HG03520 (cell line): ENCODE results near the gene RAMACL.

Experiments used
- ATAC-seq: cut with Tn5 transposase; IDR thresholded peaks from one replicate; pipeline ENCODE4 v1.9.1; 2021; ENCODE audit warnings: mild to moderate bottlenecking, moderate library complexity; ENCODE audit not compliant: unreplicated experiment

Gene RAMACL

GRCh38 chr6:166618866-166619761 is 32.6 kb upstream of the RAMACL start:
- no peak for ATAC-seq

GRCh38 chr6:166618251-166618650 is 31.8 kb upstream of the RAMACL start:
- no peak for ATAC-seq

GRCh38 chr6:166617359-166617758 is 30.9 kb upstream of the RAMACL start:
- no peak for ATAC-seq

GRCh38 chr6:166616261-166617238 is 30.1 kb upstream of the RAMACL start:
- ATAC-seq = no peak

GRCh38 chr6:166615059-166615770 is 28.7 kb upstream of the RAMACL start:
- no peak for ATAC-seq

GRCh38 chr6:166614589-166614988 is 28.1 kb upstream of the RAMACL start:
- ATAC-seq = no peak

GRCh38 chr6:166614171-166614583 is 27.7 kb upstream of the RAMACL start:
- ATAC-seq = no peak

GRCh38 chr6:166613027-166613426 is 26.5 kb upstream of the RAMACL start:
- no peak for ATAC-seq

GRCh38 chr6:166612471-166612881 is 26.0 kb upstream of the RAMACL start:
- ATAC-seq = no peak

GRCh38 chr6:166611631-166612030 is 25.2 kb upstream of the RAMACL start:
- ATAC-seq = no peak

- no peak for ATAC-seq
Observed at GRCh38 chr6:166610069-166610468, 23.6 kb upstream of the RAMACL start.

- no peak for ATAC-seq
Observed at GRCh38 chr6:166608774-166609173, 22.3 kb upstream of the RAMACL start.

- no peak for ATAC-seq
Observed at GRCh38 chr6:166605752-166606151, 19.3 kb upstream of the RAMACL start.

GRCh38 chr6:166604911-166605310 is 18.4 kb upstream of the RAMACL start:
- no peak for ATAC-seq

GRCh38 chr6:166604328-166604727 is 17.9 kb upstream of the RAMACL start:
- no peak for ATAC-seq

GRCh38 chr6:166603043-166603690 is 16.7 kb upstream of the RAMACL start:
- ATAC-seq = no peak

GRCh38 chr6:166601956-166602355 is 15.5 kb upstream of the RAMACL start:
- ATAC-seq = no peak

GRCh38 chr6:166600931-166601330 is 14.5 kb upstream of the RAMACL start:
- ATAC-seq = no peak

- ATAC-seq = no peak
Observed at GRCh38 chr6:166599205-166599604, 12.7 kb upstream of the RAMACL start.

- no peak for ATAC-seq
Observed at GRCh38 chr6:166598441-166599138, 12.1 kb upstream of the RAMACL start.
